SU-DHL-6 (cell line): Measurements from ENCODE around the gene CTNNBIP1.

ENCODE experiments used
- H2AFZ ChIP-seq: fragments of 200-600 bp; sonication (generic); 2 replicates; pipeline ENCODE4 v1.6.1; 2014; ENCODE audit warnings: low read depth, mild to moderate bottlenecking, moderate library complexity, mixed read lengths, antibody characterized with exemption, low read length; ENCODE audit not compliant: severe bottlenecking
- H3F3A ChIP-seq: fragments of 200-600 bp; shearing (Covaris generic); 2 replicates; pipeline ENCODE4 v1.6.0; 2016; ENCODE audit warnings: antibody characterized with exemption, mild to moderate bottlenecking; ENCODE audit not compliant: insufficient read depth
- H3K27ac ChIP-seq: fragments of 200-600 bp; sonication (generic); 2 replicates; pipeline ENCODE4 v1.5.1; 2016; ENCODE audit warnings: low read depth, mild to moderate bottlenecking, low read length, moderate library complexity, mixed read lengths
- H3K27me3 ChIP-seq: fragments of 200-600 bp; sonication (generic), shearing (Covaris generic); 2 replicates; pipeline ENCODE4 v1.6.0; 2014; ENCODE audit warnings: mild to moderate bottlenecking, low read length
- H3K36me3 ChIP-seq: fragments of 200-600 bp; sonication (generic); 2 replicates; pipeline ENCODE4 v1.6.1; 2014; ENCODE audit warnings: mild to moderate bottlenecking, low read length, mixed read lengths
- H3K4me2 ChIP-seq: fragments of 300-600, 200-600 bp; shearing (Covaris generic), sonication (generic); 2 replicates; pipeline ENCODE4 v1.6.0; 2014; ENCODE audit warnings: low read length, low read depth, mild to moderate bottlenecking; ENCODE audit not compliant: poor library complexity, severe bottlenecking
- H3K4me3 ChIP-seq: fragments of 200-600 bp; sonication (generic); 2 replicates; pipeline ENCODE4 v1.5.1; 2014; ENCODE audit warnings: antibody characterized with exemption, low read length, mild to moderate bottlenecking, mixed read lengths; ENCODE audit not compliant: insufficient read depth, poor library complexity, severe bottlenecking
- H3K79me2 ChIP-seq: fragments of 200-600 bp; sonication (generic); 2 replicates; pipeline ENCODE4 v1.6.1; 2014; ENCODE audit warnings: mild to moderate bottlenecking, low read length, moderate library complexity; ENCODE audit not compliant: insufficient read depth
- H3K9ac ChIP-seq: fragments of 200-600 bp; sonication (generic); 2 replicates; pipeline ENCODE4 v1.7.0; 2014; ENCODE audit warnings: mild to moderate bottlenecking, low read length
- H3K9me2 ChIP-seq: fragments of 200-600 bp; sonication (generic); replicated peaks from 2 replicates; pipeline ENCODE4 v1.6.1; 2014; ENCODE audit warnings: low read length; ENCODE audit not compliant: insufficient read depth
- H3K9me3 ChIP-seq: fragments of 200-600 bp; sonication (generic); 2 replicates; pipeline ENCODE4 v1.6.1; 2014; ENCODE audit warnings: low read length, mixed read lengths; ENCODE audit not compliant: insufficient read depth
- H4K20me1 ChIP-seq: fragments of 200-600 bp; sonication (generic); 2 replicates; pipeline ENCODE4 v1.6.1; 2014; ENCODE audit warnings: low read depth, mild to moderate bottlenecking, antibody characterized with exemption, low read length, moderate library complexity, mixed read lengths
- EZH2phosphoT487 ChIP-seq: fragments of 200-600 bp; sonication (generic), shearing (Covaris generic); conservative IDR thresholded peaks from 2 replicates; pipeline ENCODE4 v1.6.1; 2018; ENCODE audit warnings: mild to moderate bottlenecking, antibody characterized with exemption, low read length, moderate library complexity, mixed read lengths
- TF ChIP-seq, protein P1 (sequence below): fragments of 200-600 bp; sonication (generic); IDR thresholded peaks from one replicate; pipeline ENCODE4 v1.5.1; 2017; ENCODE audit warnings: antibody characterized with exemption, mild to moderate bottlenecking, low read length, moderate library complexity; ENCODE audit not compliant: insufficient read depth, poor library complexity, severe bottlenecking

Gene CTNNBIP1

DNA sequence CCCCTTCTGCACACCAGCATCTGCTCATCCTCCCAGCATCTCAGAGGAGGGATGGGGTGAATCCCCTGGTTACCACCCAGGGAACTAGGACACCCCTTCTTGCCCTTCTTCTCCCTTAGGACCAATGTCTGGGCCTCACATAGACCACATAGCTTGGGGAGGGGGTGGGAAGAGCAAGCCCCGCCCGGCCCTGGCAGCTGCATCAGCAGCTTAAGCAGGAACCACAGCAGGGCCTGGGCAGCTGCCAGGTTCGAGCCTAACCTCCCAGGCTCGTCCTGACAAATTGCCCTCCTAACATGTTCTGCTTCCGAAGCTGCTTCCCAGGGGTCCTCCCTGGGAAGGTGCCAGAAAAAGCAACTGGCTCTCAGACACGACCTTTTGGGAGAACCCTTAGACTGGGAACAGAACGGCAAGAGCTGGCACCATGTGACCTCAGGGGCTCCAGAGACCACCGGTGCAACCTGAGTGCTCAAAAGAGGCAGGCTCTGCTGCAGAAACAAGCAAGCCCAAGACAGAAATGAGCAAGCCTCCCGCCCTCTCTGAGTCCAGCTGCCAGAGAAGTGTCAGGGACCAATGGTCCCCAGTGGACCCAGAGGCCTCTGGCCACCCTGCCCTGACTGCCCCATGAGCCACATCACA lies 67.9 kb downstream of the CTNNBIP1 start:
- H3K4me3 ChIP-seq, result no peak overlapping the region
- TF ChIP-seq, protein P1, sequence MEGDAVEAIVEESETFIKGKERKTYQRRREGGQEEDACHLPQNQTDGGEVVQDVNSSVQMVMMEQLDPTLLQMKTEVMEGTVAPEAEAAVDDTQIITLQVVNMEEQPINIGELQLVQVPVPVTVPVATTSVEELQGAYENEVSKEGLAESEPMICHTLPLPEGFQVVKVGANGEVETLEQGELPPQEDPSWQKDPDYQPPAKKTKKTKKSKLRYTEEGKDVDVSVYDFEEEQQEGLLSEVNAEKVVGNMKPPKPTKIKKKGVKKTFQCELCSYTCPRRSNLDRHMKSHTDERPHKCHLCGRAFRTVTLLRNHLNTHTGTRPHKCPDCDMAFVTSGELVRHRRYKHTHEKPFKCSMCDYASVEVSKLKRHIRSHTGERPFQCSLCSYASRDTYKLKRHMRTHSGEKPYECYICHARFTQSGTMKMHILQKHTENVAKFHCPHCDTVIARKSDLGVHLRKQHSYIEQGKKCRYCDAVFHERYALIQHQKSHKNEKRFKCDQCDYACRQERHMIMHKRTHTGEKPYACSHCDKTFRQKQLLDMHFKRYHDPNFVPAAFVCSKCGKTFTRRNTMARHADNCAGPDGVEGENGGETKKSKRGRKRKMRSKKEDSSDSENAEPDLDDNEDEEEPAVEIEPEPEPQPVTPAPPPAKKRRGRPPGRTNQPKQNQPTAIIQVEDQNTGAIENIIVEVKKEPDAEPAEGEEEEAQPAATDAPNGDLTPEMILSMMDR, result no peak
- no peaks in the 10 kb centered on the region for H3K9me2 ChIP-seq
- no peak overlapping the region for H3K9ac ChIP-seq
- no peak overlapping the region for H3K4me2 ChIP-seq
- H2AFZ ChIP-seq, result no peak overlapping the region
- H3K79me2 ChIP-seq, result no peaks in the 10 kb centered on the region
- no peak overlapping the region for H3K27ac ChIP-seq
- H3K36me3 ChIP-seq, result no peaks in the 10 kb centered on the region
- no peaks in the 10 kb centered on the region for H4K20me1 ChIP-seq
- H3F3A ChIP-seq, result no peaks in the 10 kb centered on the region
- no peaks in the 10 kb centered on the region for H3K27me3 ChIP-seq
- no peaks in the 10 kb centered on the region for H3K9me3 ChIP-seq

DNA sequence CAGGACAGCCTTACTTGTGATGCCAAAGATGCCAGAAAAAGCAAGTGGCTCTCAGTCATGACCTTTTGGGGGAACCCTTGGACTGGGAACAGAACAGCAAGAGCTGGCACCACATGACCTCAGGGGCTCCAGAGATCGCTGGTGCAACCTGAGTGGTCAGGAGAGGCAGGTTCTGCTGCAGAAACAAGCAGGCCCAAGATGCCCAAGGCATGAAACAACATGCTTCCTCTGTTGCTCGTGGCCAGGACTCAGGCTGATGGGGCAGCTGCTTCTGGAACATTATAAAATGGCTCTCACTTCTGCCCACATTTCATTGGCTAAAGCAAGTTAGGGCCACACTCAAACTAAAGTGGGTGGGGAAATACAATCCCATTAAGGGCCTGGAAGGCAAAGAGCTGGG lies 68.6 kb downstream of the CTNNBIP1 start:
- H3K79me2 ChIP-seq, result no peaks in the 10 kb centered on the region
- H3K4me3 ChIP-seq, result no peak overlapping the region
- TF ChIP-seq, protein P1, result no peak
- no peak for TF ChIP-seq EZH2phosphoT487
- no peaks in the 10 kb centered on the region for H3K9me3 ChIP-seq
- no peaks in the 10 kb centered on the region for H3K9me2 ChIP-seq
- no peak overlapping the region for H2AFZ ChIP-seq
- no peaks in the 10 kb centered on the region for H3F3A ChIP-seq
- H3K9ac ChIP-seq, result no peak overlapping the region
- H3K27ac ChIP-seq, result no peak overlapping the region
- no peaks in the 10 kb centered on the region for H4K20me1 ChIP-seq
- no peaks in the 10 kb centered on the region for H3K36me3 ChIP-seq
- H3K4me2 ChIP-seq, result no peak overlapping the region
- no peaks in the 10 kb centered on the region for H3K27me3 ChIP-seq

DNA sequence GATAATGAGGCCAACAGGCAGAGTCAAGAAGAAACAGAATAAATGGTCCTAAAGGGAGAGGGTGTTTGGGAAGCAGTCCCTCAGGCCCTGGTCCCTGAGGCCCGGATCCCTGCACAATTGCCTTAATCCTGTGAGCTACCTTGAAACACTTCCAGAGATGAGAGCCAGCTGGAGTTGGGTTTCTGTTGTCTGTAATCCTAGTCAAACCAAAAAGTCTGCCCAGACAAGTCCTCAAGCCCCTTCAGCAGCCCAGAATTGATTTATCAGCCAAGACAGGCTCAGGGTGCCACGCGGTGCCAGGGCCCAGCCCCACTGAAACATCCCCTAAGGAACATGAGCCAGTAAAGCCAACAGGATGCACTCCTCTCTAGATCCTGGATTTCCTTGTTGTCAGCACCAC lies 69.9 kb downstream of the CTNNBIP1 start:
- no peaks in the 10 kb centered on the region for H3K9me3 ChIP-seq
- H3K4me3 ChIP-seq, result no peak overlapping the region
- no peak overlapping the region for H3K27ac ChIP-seq
- H3K9ac ChIP-seq, result no peak overlapping the region
- no peak overlapping the region for H3K4me2 ChIP-seq
- H4K20me1 ChIP-seq, result no peaks in the 10 kb centered on the region
- H2AFZ ChIP-seq, result no peak overlapping the region
- no peaks in the 10 kb centered on the region for H3K27me3 ChIP-seq
- H3K36me3 ChIP-seq, result no peaks in the 10 kb centered on the region
- no peaks in the 10 kb centered on the region for H3K79me2 ChIP-seq
- TF ChIP-seq EZH2phosphoT487, result no peak
- TF ChIP-seq, protein P1, result no peak
- no peaks in the 10 kb centered on the region for H3K9me2 ChIP-seq
- no peaks in the 10 kb centered on the region for H3F3A ChIP-seq
